ENCODE data around the gene ACOXL.

ACOXL gene

GRCh38 chr2:110978148-110978547 is 245.8 kb downstream of the ACOXL start:
- TF ChIP-seq CTCF (IDR thresholded peaks at IDR 0.05; ENCODE audit: low read depth, low read length) = no peak
- H3K4me3 ChIP-seq (ENCODE audit: low read depth, low read length) = no peak overlapping the region

- H3K4me3 ChIP-seq (ENCODE audit: low read depth, low read length) = no peak overlapping the region
- no peak for TF ChIP-seq CTCF (IDR thresholded peaks at IDR 0.05; ENCODE audit: low read depth, low read length)
Observed at GRCh38 chr2:110978756-110979470, 246.5 kb downstream of the ACOXL start.

- no peak for TF ChIP-seq CTCF (IDR thresholded peaks at IDR 0.05; ENCODE audit: low read depth, low read length)
Observed at GRCh38 chr2:110979471-110980338, 247.3 kb downstream of the ACOXL start.

GRCh38 chr2:110980339-110981062 is 248.1 kb downstream of the ACOXL start:
- H3K4me3 ChIP-seq (ENCODE audit: low read depth, low read length) = no peak overlapping the region

More at GRCh38 chr2:110979471-110980338, 247.3 kb downstream of the ACOXL start:
- H3K4me3 ChIP-seq (ENCODE audit: low read depth, low read length) = no peak overlapping the region

GRCh38 chr2:110983133-110983532 is 250.8 kb downstream of the ACOXL start:
- H3K4me3 ChIP-seq (ENCODE audit: low read depth, low read length) = no peak overlapping the region
- no peak for TF ChIP-seq CTCF (IDR thresholded peaks at IDR 0.05; ENCODE audit: low read depth, low read length)

More at GRCh38 chr2:110980339-110981062, 248.1 kb downstream of the ACOXL start:
- TF ChIP-seq CTCF (IDR thresholded peaks at IDR 0.05; ENCODE audit: low read depth, low read length) = no peak

- no peak overlapping the region for H3K4me3 ChIP-seq (ENCODE audit: low read depth, low read length)
- no peak for TF ChIP-seq CTCF (IDR thresholded peaks at IDR 0.05; ENCODE audit: low read depth, low read length)
Observed at GRCh38 chr2:110984694-110985490, 252.5 kb downstream of the ACOXL start.

Data from WI38 (cell line).